Measurements from ENCODE around the gene SORCS3. TPM values are rescaled to one million over a fixed set of nuclear protein-coding genes. Genes with fewer than 3 reads are reported as not detected.

SORCS3 gene
- total and polyA plus RNA-seq, 4 donors = 0.93 TPM; not detected in 3

DNA sequence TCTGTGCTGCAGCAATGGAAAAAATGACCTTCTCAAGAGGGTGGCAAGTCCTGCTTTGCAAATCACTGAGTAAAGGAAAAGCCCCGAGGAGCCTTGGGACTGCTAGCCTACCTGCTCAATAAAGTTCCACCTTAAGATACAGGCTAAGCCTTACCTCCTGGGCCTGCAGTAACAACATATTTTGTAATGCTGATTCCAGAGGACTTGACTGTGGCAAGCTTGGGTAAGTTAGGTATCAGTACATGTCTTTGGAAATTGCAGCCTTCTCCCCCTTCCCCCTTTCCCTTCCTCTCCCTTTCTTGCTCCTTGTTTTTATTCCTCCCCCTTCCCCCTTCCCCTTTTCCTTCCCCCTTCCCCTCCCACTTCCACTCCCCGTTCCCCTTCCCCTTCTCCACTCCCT, 126.2 kb downstream of the SORCS3 start:
- Histone ChIP-seq H3K4me1 (ENCODE audit: control insufficient read depth in 4 of 4, insufficient read depth in 4 of 4, low read length in 3 of 4) (no peaks in the 10 kb centered on the region), H3K9me3 (ENCODE audit: control insufficient read depth in 4 of 4, low read length in 3 of 4) (no peaks in the 10 kb centered on the region), H3K27ac (ENCODE audit: low read depth in 1 of 2, low read length in 2 of 2) (no peak overlapping the region), H3K27me3 (ENCODE audit: control insufficient read depth in 4 of 4, insufficient read depth in 4 of 4, low read length in 3 of 4) (peaks cover 0 to 5% (median 0%) of the 10 kb centered on the region in 4 donors), H3K4me3 (ENCODE audit: low read depth in 1 of 3, low read length in 3 of 3) (no peak overlapping the region), H3K36me3 (ENCODE audit: control insufficient read depth in 4 of 4, insufficient read depth in 3 of 4, low read depth in 1 of 4, low read length in 3 of 4) (no peaks in the 10 kb centered on the region), H3K9ac (ENCODE audit: low read depth in 1 of 2, low read length in 2 of 2) (no peak overlapping the region)
- TF ChIP-seq SP1 (IDR thresholded peaks at IDR 0.05) = no peak
- TF ChIP-seq MAX (IDR thresholded peaks at IDR 0.05) = no peak
- TF ChIP-seq TAF1 (conservative IDR thresholded peaks at IDR 0.05) = no peak
- TF ChIP-seq EGR1 (IDR thresholded peaks at IDR 0.05; ENCODE audit: low read depth in 2 of 2) = no peak
- TF ChIP-seq GABPA (IDR thresholded peaks at IDR 0.05 in 1 of 2, conservative IDR thresholded peaks at IDR 0.05 in 1 of 2) = no peak
- TF ChIP-seq RAD21 (IDR thresholded peaks at IDR 0.05) = no peak
- TF ChIP-seq YY1 (IDR thresholded peaks at IDR 0.05) = no peak
- no peak for TF ChIP-seq FOXA1 (IDR thresholded peaks at IDR 0.05)
- TF ChIP-seq HNF4A (conservative IDR thresholded peaks at IDR 0.05) = no peak
- TF ChIP-seq ATF3 (IDR thresholded peaks at IDR 0.05) = no peak
- TF ChIP-seq, protein P1, sequence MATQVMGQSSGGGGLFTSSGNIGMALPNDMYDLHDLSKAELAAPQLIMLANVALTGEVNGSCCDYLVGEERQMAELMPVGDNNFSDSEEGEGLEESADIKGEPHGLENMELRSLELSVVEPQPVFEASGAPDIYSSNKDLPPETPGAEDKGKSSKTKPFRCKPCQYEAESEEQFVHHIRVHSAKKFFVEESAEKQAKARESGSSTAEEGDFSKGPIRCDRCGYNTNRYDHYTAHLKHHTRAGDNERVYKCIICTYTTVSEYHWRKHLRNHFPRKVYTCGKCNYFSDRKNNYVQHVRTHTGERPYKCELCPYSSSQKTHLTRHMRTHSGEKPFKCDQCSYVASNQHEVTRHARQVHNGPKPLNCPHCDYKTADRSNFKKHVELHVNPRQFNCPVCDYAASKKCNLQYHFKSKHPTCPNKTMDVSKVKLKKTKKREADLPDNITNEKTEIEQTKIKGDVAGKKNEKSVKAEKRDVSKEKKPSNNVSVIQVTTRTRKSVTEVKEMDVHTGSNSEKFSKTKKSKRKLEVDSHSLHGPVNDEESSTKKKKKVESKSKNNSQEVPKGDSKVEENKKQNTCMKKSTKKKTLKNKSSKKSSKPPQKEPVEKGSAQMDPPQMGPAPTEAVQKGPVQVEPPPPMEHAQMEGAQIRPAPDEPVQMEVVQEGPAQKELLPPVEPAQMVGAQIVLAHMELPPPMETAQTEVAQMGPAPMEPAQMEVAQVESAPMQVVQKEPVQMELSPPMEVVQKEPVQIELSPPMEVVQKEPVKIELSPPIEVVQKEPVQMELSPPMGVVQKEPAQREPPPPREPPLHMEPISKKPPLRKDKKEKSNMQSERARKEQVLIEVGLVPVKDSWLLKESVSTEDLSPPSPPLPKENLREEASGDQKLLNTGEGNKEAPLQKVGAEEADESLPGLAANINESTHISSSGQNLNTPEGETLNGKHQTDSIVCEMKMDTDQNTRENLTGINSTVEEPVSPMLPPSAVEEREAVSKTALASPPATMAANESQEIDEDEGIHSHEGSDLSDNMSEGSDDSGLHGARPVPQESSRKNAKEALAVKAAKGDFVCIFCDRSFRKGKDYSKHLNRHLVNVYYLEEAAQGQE (IDR thresholded peaks at IDR 0.05) = no peak
- TF ChIP-seq, protein P2, sequence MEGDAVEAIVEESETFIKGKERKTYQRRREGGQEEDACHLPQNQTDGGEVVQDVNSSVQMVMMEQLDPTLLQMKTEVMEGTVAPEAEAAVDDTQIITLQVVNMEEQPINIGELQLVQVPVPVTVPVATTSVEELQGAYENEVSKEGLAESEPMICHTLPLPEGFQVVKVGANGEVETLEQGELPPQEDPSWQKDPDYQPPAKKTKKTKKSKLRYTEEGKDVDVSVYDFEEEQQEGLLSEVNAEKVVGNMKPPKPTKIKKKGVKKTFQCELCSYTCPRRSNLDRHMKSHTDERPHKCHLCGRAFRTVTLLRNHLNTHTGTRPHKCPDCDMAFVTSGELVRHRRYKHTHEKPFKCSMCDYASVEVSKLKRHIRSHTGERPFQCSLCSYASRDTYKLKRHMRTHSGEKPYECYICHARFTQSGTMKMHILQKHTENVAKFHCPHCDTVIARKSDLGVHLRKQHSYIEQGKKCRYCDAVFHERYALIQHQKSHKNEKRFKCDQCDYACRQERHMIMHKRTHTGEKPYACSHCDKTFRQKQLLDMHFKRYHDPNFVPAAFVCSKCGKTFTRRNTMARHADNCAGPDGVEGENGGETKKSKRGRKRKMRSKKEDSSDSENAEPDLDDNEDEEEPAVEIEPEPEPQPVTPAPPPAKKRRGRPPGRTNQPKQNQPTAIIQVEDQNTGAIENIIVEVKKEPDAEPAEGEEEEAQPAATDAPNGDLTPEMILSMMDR (IDR thresholded peaks at IDR 0.05; ENCODE audit: low read depth, low read length, missing input control) = no peak
- no peak for TF ChIP-seq NR2F2 (IDR thresholded peaks at IDR 0.05)
- TF ChIP-seq JUND (IDR thresholded peaks at IDR 0.05) = no peak
- 15% methylated on average over 2 of the region's 2 CpGs for WGBS
- no peak for DNase-seq (ENCODE audit: low spot score)

- H3K27me3 ChIP-seq (ENCODE audit: control insufficient read depth in 4 of 4, insufficient read depth in 4 of 4, low read length in 3 of 4) = peaks cover 0 to 5% (median 0%) of the 10 kb centered on the region in 4 donors
- H3K9ac ChIP-seq (ENCODE audit: low read depth in 1 of 2, low read length in 2 of 2) = no peak overlapping the region
- H3K27ac ChIP-seq (ENCODE audit: low read depth in 1 of 2, low read length in 2 of 2) = no peak overlapping the region
- no peaks in the 10 kb centered on the region for H3K4me1 ChIP-seq (ENCODE audit: control insufficient read depth in 4 of 4, insufficient read depth in 4 of 4, low read length in 3 of 4)
- DNase-seq (ENCODE audit: low spot score) = no peak
- WGBS = 75% methylated on average over 1 of the region's 1 CpG
- no peak overlapping the region for H3K4me3 ChIP-seq (ENCODE audit: low read depth in 1 of 3, low read length in 3 of 3)
- no peaks in the 10 kb centered on the region for H3K9me3 ChIP-seq (ENCODE audit: control insufficient read depth in 4 of 4, low read length in 3 of 4)
- no peaks in the 10 kb centered on the region for H3K36me3 ChIP-seq (ENCODE audit: control insufficient read depth in 4 of 4, insufficient read depth in 3 of 4, low read depth in 1 of 4, low read length in 3 of 4)
- no peak for TF ChIP-seq ZBTB33 (IDR thresholded peaks at IDR 0.05)
- TF ChIP-seq GABPA (IDR thresholded peaks at IDR 0.05 in 1 of 2, conservative IDR thresholded peaks at IDR 0.05 in 1 of 2) = no peak
- TF ChIP-seq EGR1 (IDR thresholded peaks at IDR 0.05; ENCODE audit: low read depth in 2 of 2) = no peak
- TF ChIP-seq MAX (IDR thresholded peaks at IDR 0.05) = no peak
- TF ChIP-seq FOXA1 (IDR thresholded peaks at IDR 0.05) = no peak
- TF ChIP-seq, protein P1 (IDR thresholded peaks at IDR 0.05) = no peak
- no peak for TF ChIP-seq TAF1 (conservative IDR thresholded peaks at IDR 0.05)
- TF ChIP-seq JUND (IDR thresholded peaks at IDR 0.05) = no peak
- TF ChIP-seq SP1 (IDR thresholded peaks at IDR 0.05) = no peak
- no peak for TF ChIP-seq HNF4G (IDR thresholded peaks at IDR 0.05)
- TF ChIP-seq RAD21 (IDR thresholded peaks at IDR 0.05) = no peak
- TF ChIP-seq ATF3 (IDR thresholded peaks at IDR 0.05) = no peak
- no peak for TF ChIP-seq NR2F2 (IDR thresholded peaks at IDR 0.05)
- TF ChIP-seq HNF4A (conservative IDR thresholded peaks at IDR 0.05) = no peak
- TF ChIP-seq YY1 (IDR thresholded peaks at IDR 0.05) = no peak
- no peak for TF ChIP-seq FOXA2 (IDR thresholded peaks at IDR 0.05)
These were observed 126.7 kb downstream of the SORCS3 start for GRCh38 chr10:104767745-104768144.
